HepG2 (cell line): Measurements from ENCODE around the gene KANK3. TPM values are rescaled to one million over a fixed set of nuclear protein-coding genes. Genes with fewer than 3 reads are reported as not detected.

Experiments used
- ATF5 ChIP-seq: sonication (generic); formaldehyde crosslinking; IDR thresholded peaks from 2 replicates; pipeline ENCODE4 v1.4.0; 2020; ENCODE audit warnings: mild to moderate bottlenecking, low read depth, missing genetic modification reagents
- KDM1A ChIP-seq: IDR thresholded peaks from 2 replicates; pipeline ENCODE4 v1.6.1; 2016; ENCODE audit warnings: missing compliant biosample characterization
- MAZ ChIP-seq, 2 experiments: sonication (generic) in 1 of 2; formaldehyde crosslinking in 1 of 2; IDR thresholded peaks; 2 replicates each; pipeline versions ENCODE4 v1.5.0 to v1.6.1; 2012 to 2020; ENCODE audit warnings: low read depth in 2 of 2, mild to moderate bottlenecking in 2 of 2, borderline replicate concordance in 1 of 2, improper control_type of control experiment in 1 of 2, low read length in 1 of 2, missing genetic modification reagents in 1 of 2, moderate library complexity in 1 of 2
- MIER3 ChIP-seq: IDR thresholded peaks from 2 replicates; pipeline ENCODE4 v1.6.1; 2016; ENCODE audit warnings: missing compliant biosample characterization, borderline replicate concordance
- NFKBIZ ChIP-seq: IDR thresholded peaks from 2 replicates; pipeline ENCODE4 v1.6.1; 2018; ENCODE audit warnings: missing genetic modification reagents, missing compliant biosample characterization
- SALL1 ChIP-seq: sonication (generic); formaldehyde crosslinking; IDR thresholded peaks from 2 replicates; pipeline ENCODE4 v1.8.0; 2022; ENCODE audit warnings: mild to moderate bottlenecking, missing genetic modification reagents
- SIX4 ChIP-seq: sonication (generic); formaldehyde crosslinking; IDR thresholded peaks from 2 replicates; pipeline ENCODE4 v1.4.0; 2020; ENCODE audit warnings: missing genetic modification reagents
- SYNCRIP ChIP-seq: fragments of 200-400 bp; formaldehyde crosslinking; IDR thresholded peaks from 2 replicates; pipeline ENCODE4 v1.6.1; 2018; ENCODE audit warnings: mild to moderate bottlenecking, low read depth, low read length; ENCODE audit not compliant: insufficient read depth
- TBL1XR1 ChIP-seq: fragments of 150-350 bp; IDR thresholded peaks from 2 replicates; pipeline ENCODE4 v1.6.1; 2014; ENCODE audit warnings: borderline replicate concordance, low read length; ENCODE audit not compliant: partially characterized antibody
- ZBTB33 ChIP-seq: sonication (generic); formaldehyde crosslinking; IDR thresholded peaks from 2 replicates; pipeline ENCODE4 v1.4.0; 2020; ENCODE audit warnings: missing genetic modification reagents
- ZGPAT ChIP-seq: IDR thresholded peaks from 2 replicates; pipeline ENCODE4 v1.6.1; 2016; ENCODE audit warnings: mild to moderate bottlenecking
- ZMYM2 ChIP-seq: sonication (generic); formaldehyde crosslinking; IDR thresholded peaks from 2 replicates; pipeline ENCODE4 v1.8.0; 2022; ENCODE audit warnings: mild to moderate bottlenecking, missing genetic modification reagents
- ZNF205 ChIP-seq: IDR thresholded peaks from 2 replicates; pipeline ENCODE4 v1.6.1; 2018; ENCODE audit warnings: missing biosample characterization, missing genetic modification reagents
- ZNF280B ChIP-seq: sonication (generic); formaldehyde crosslinking; IDR thresholded peaks from 2 replicates; pipeline ENCODE4 v1.5.0; 2020; ENCODE audit warnings: missing genetic modification reagents, mild to moderate bottlenecking, borderline replicate concordance
- ZNF33A ChIP-seq: sonication (generic); formaldehyde crosslinking; IDR thresholded peaks from 2 replicates; pipeline ENCODE4 v1.5.1; 2020; ENCODE audit warnings: missing genetic modification reagents, mild to moderate bottlenecking, moderate library complexity, borderline replicate concordance
- ZNF484 ChIP-seq: sonication (generic); formaldehyde crosslinking; IDR thresholded peaks from 2 replicates; pipeline ENCODE4 v1.5.1; 2020; ENCODE audit warnings: mild to moderate bottlenecking, low read depth, missing genetic modification reagents, borderline replicate concordance
- ZNF574 ChIP-seq: sonication (generic); formaldehyde crosslinking; IDR thresholded peaks from 2 replicates; pipeline ENCODE4 v1.4.0; 2020; ENCODE audit warnings: missing genetic modification reagents
- ZNF883 ChIP-seq: sonication (generic); formaldehyde crosslinking; IDR thresholded peaks from 2 replicates; pipeline ENCODE4 v1.5.1; 2020; ENCODE audit warnings: mild to moderate bottlenecking, missing genetic modification reagents; ENCODE audit errors: not compliant biosample characterization
- polyA plus RNA-seq, 8 experiments: library from polyadenylated mRNA; depleted of rRNA in 3 of 8; stranded (reverse) in 7 of 8; unstranded in 1 of 8; fragments of >200 nt; fragmentation: Illumina TruSeq in 4 of 8; extraction: Trizol in 4 of 8; gene quantifications; 2 replicates each; pipeline versions ENCODE4 v1.2.1 to v1.2.3, GENCODE V29; 2011 to 2016; ENCODE audit warnings: low read depth in 4 of 8, missing spikeins in 1 of 8, mixed read lengths in 1 of 8; ENCODE audit not compliant: insufficient read depth in 1 of 8
- total RNA-seq, 5 experiments: library from RNA; depleted of rRNA; stranded (reverse); fragments of >200 nt; fragmentation: Illumina TruSeq; extraction: Trizol; gene quantifications; 2 replicates each; pipeline ENCODE4 v1.2.3, GENCODE V29; 2016; ENCODE audit warnings: low read depth in 1 of 5

The KANK3 gene
- total and polyA plus RNA-seq, 2 of the 13 experiments (the other 11 are each of a cell fraction or from before 2014, with no cell fraction given), result 0.15 to 0.20 TPM

GRCh38 chr19:8373867-8374813 lies 31.1 kb upstream of the KANK3 start (continued):
- TF ChIP-seq ZNF574 (CRISPR knock-in tag), result peak; percentile 48; the same call in 1 of the 2 replicates
- peak; percentile 98; the same call in 1 of the 2 replicates for TF ChIP-seq ZNF484 (CRISPR knock-in tag)
- peak; percentile 77 for TF ChIP-seq TBL1XR1
- 0 out of 2 replicates have a peak, but pooled peaks have one; percentile 32 for TF ChIP-seq NFKBIZ
- TF ChIP-seq ATF5 (CRISPR knock-in tag), result no peak
- TF ChIP-seq SALL1 (CRISPR knock-in tag), result peak; percentile 85
- no peak for TF ChIP-seq SYNCRIP
- TF ChIP-seq ZNF33A (CRISPR knock-in tag), result peak; percentile 92; the same call in 1 of the 2 replicates
- 0 out of 2 replicates have a peak, but pooled peaks have one; percentile 15 for TF ChIP-seq SIX4 (CRISPR knock-in tag)
- peak; percentile 80 for TF ChIP-seq KDM1A (CRISPR knock-in tag)
- peak; percentile 99 for TF ChIP-seq ZBTB33
- TF ChIP-seq ZNF280B (CRISPR knock-in tag), result peak; percentile 91
- peak; percentile 35; the same call in 1 of the 2 replicates for TF ChIP-seq MAZ (IDR thresholded peaks at IDR 0.05; ENCODE audit: borderline replicate concordance, low read depth, low read length)
- TF ChIP-seq MAZ (CRISPR knock-in tag; IDR thresholded peaks at IDR 0.05; ENCODE audit: low read depth), result 0 out of 2 replicates have a peak, but pooled peaks have one; percentile 45
- TF ChIP-seq ZNF883, result peak; percentile 57
- TF ChIP-seq ZMYM2, result peak; percentile 99
- peak; percentile 72; the same call in 1 of the 2 replicates for TF ChIP-seq ZNF205 (CRISPR knock-in tag)
- TF ChIP-seq ZGPAT, result peak; percentile 95
- TF ChIP-seq MIER3, result peak; percentile 87; the same call in 1 of the 2 replicates
